Prostate gland (tissue), 2 donors: ENCODE data around the gene DNPEP.

Experiments
- POLR2A ChIP-seq: fragments of 450-650 bp; IDR thresholded peaks from one replicate; pipeline ENCODE4 v1.6.1; 2016; ENCODE audit warnings: antibody characterized with exemption, mild to moderate bottlenecking
- POLR2AphosphoS5 ChIP-seq: sonication (generic); formaldehyde crosslinking; IDR thresholded peaks from one replicate; pipeline ENCODE4 v1.6.1; 2017; ENCODE audit warnings: antibody characterized with exemption
- TF ChIP-seq, protein P1 (sequence below), 4 experiments: fragments of 200-600 bp in 2 of 4; fragments of 450-650 bp in 2 of 4; sonication (generic) in 2 of 4; IDR thresholded peaks; 1 replicate in 3 of 4; 2 replicates in 1 of 4; pipeline ENCODE4 v1.5.1; 2016 to 2019; ENCODE audit warnings: antibody characterized with exemption in 4 of 4, mild to moderate bottlenecking in 2 of 4, moderate library complexity in 2 of 4

GRCh38 chr2:219400562-219400961 is 12.8 kb upstream of the DNPEP start:
- TF ChIP-seq POLR2AphosphoS5 (no peak), POLR2A (no peak)
- TF ChIP-seq, protein P1, sequence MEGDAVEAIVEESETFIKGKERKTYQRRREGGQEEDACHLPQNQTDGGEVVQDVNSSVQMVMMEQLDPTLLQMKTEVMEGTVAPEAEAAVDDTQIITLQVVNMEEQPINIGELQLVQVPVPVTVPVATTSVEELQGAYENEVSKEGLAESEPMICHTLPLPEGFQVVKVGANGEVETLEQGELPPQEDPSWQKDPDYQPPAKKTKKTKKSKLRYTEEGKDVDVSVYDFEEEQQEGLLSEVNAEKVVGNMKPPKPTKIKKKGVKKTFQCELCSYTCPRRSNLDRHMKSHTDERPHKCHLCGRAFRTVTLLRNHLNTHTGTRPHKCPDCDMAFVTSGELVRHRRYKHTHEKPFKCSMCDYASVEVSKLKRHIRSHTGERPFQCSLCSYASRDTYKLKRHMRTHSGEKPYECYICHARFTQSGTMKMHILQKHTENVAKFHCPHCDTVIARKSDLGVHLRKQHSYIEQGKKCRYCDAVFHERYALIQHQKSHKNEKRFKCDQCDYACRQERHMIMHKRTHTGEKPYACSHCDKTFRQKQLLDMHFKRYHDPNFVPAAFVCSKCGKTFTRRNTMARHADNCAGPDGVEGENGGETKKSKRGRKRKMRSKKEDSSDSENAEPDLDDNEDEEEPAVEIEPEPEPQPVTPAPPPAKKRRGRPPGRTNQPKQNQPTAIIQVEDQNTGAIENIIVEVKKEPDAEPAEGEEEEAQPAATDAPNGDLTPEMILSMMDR (IDR thresholded peaks at IDR 0.05), result no peak
